Prostate gland (tissue), 2 donors: ENCODE results near the gene RNF128. TPM values are rescaled to one million over a fixed set of nuclear protein-coding genes. Genes with fewer than 3 reads are reported as not detected.

Source experiments
- DNase-seq: peaks from one replicate; pipeline ENCODE4 v3.0.0-alpha.2; 2019; ENCODE audit warnings: low spot score
- H3K27ac ChIP-seq, 2 donors: fragments of 200-600 bp; sonication (generic); 2 replicates each; pipeline ENCODE4 v1.5.1; 2017 to 2019
- H3K27me3 ChIP-seq: fragments of 200-600 bp; sonication (generic); replicated peaks from 2 replicates; pipeline ENCODE4 v1.5.1; 2019; ENCODE audit not compliant: insufficient read depth
- H3K36me3 ChIP-seq, 2 donors: fragments of 200-600 bp; sonication (generic); 1 replicate in 1 of 2; 2 replicates in 1 of 2; pipeline versions ENCODE4 v1.5.1 to v1.8.1; 2017 to 2019
- H3K4me1 ChIP-seq: fragments of 200-600 bp; sonication (generic); replicated peaks from 2 replicates; pipeline ENCODE4 v1.5.1; 2019
- H3K4me3 ChIP-seq, 2 donors: fragments of 200-600 bp; sonication (generic); 2 replicates each; pipeline ENCODE4 v1.5.1; 2017 to 2019
- H3K9me3 ChIP-seq: fragments of 200-600 bp; sonication (generic); 2 replicates; pipeline ENCODE4 v1.5.1; 2017
- CTCF ChIP-seq, 4 experiments: fragments of 200-600 bp in 2 of 4; fragments of 450-650 bp in 2 of 4; sonication (generic) in 2 of 4; IDR thresholded peaks; 1 replicate in 3 of 4; 2 replicates in 1 of 4; pipeline ENCODE4 v1.5.1; 2016 to 2019; ENCODE audit warnings: antibody characterized with exemption in 4 of 4, mild to moderate bottlenecking in 2 of 4, moderate library complexity in 2 of 4
- POLR2A ChIP-seq: fragments of 450-650 bp; IDR thresholded peaks from one replicate; pipeline ENCODE4 v1.6.1; 2016; ENCODE audit warnings: antibody characterized with exemption, mild to moderate bottlenecking
- POLR2AphosphoS5 ChIP-seq: sonication (generic); formaldehyde crosslinking; IDR thresholded peaks from one replicate; pipeline ENCODE4 v1.6.1; 2017; ENCODE audit warnings: antibody characterized with exemption
- WGBS: methylation state at CpG from one replicate; pipeline ENCODE4 v1.1.5; 2018; 5-methylcytosine and 5-hydroxymethylcytosine counted together
- intact Hi-C: fragments of 100-400 bp; cut with DNase I; formaldehyde crosslinking; loops from one replicate; pipeline ENCODE4 v1.14.2; 2022
- total RNA-seq, 2 donors: library from RNA; depleted of rRNA; stranded (reverse); fragments of >200 nt; gene quantifications; one replicate each; pipeline ENCODE4 v1.1.0, GENCODE V29; 2016

Gene RNF128
- total RNA-seq, 2 donors from 2014 or later, result 1.9 to 10.5 TPM

- intact Hi-C loops, result no loop called here
- TF ChIP-seq POLR2AphosphoS5 (no peak), POLR2A (no peak), CTCF (IDR thresholded peaks at IDR 0.05) (no peak)
- no peak overlapping the region for H3K27ac ChIP-seq
- no peaks in the 10 kb centered on the region for H3K9me3 ChIP-seq
- no peak for DNase-seq
- no peak overlapping the region for H3K4me3 ChIP-seq
- WGBS, result 56% methylated on average over 3 of the region's 3 CpGs
- no peaks in the 10 kb centered on the region for H3K36me3 ChIP-seq
- no peaks in the 10 kb centered on the region for H3K4me1 ChIP-seq
- H3K27me3 ChIP-seq, result no peaks in the 10 kb centered on the region
These were observed 30.0 kb upstream of the RNF128 start for GRCh38 chrX:106696502-106696901.

GRCh38 chrX:106698693-106699092 lies 27.8 kb upstream of the RNF128 start:
- H3K27me3 ChIP-seq, result no peaks in the 10 kb centered on the region
- intact Hi-C loops, result no loop called here

GRCh38 chrX:106702636-106703035 lies 23.9 kb upstream of the RNF128 start:
- no peaks in the 10 kb centered on the region for H3K4me1 ChIP-seq
- H3K36me3 ChIP-seq, result no peaks in the 10 kb centered on the region
- DNase-seq, result no peak
- no peak overlapping the region for H3K27ac ChIP-seq
- TF ChIP-seq POLR2AphosphoS5 (no peak), CTCF (IDR thresholded peaks at IDR 0.05) (no peak), POLR2A (no peak)
- WGBS, result 68% methylated on average over 1 of the region's 1 CpG
- H3K9me3 ChIP-seq, result no peaks in the 10 kb centered on the region
- intact Hi-C loops, result no loop called here
- no peak overlapping the region for H3K4me3 ChIP-seq
- H3K27me3 ChIP-seq, result no peaks in the 10 kb centered on the region

More at GRCh38 chrX:106698693-106699092, 27.8 kb upstream of the RNF128 start:
- Histone ChIP-seq H3K4me3 (no peak overlapping the region), H3K9me3 (no peaks in the 10 kb centered on the region), H3K36me3 (no peaks in the 10 kb centered on the region), H3K27ac (no peak overlapping the region), H3K4me1 (no peaks in the 10 kb centered on the region)
- TF ChIP-seq POLR2A, result no peak
- TF ChIP-seq CTCF (IDR thresholded peaks at IDR 0.05), result no peak
- no peak for TF ChIP-seq POLR2AphosphoS5
- 79% methylated on average over 3 of the region's 3 CpGs for WGBS
- no peak for DNase-seq

GRCh38 chrX:106706466-106706865 lies 20.0 kb upstream of the RNF128 start:
- Histone ChIP-seq H3K27me3 (no peaks in the 10 kb centered on the region), H3K4me3 (no peak overlapping the region), H3K36me3 (no peaks in the 10 kb centered on the region), H3K27ac (no peak overlapping the region), H3K4me1 (no peaks in the 10 kb centered on the region), H3K9me3 (no peaks in the 10 kb centered on the region)
- DNase-seq, result no peak
- WGBS, result 95% methylated on average over 3 of the region's 3 CpGs
- intact Hi-C loops, result no loop called here
- TF ChIP-seq CTCF (IDR thresholded peaks at IDR 0.05) (no peak), POLR2A (no peak), POLR2AphosphoS5 (no peak)

- Histone ChIP-seq H3K4me3 (no peak overlapping the region), H3K27ac (no peak overlapping the region), H3K36me3 (no peaks in the 10 kb centered on the region), H3K9me3 (no peaks in the 10 kb centered on the region), H3K27me3 (no peaks in the 10 kb centered on the region), H3K4me1 (no peaks in the 10 kb centered on the region)
- intact Hi-C loops, result no loop called here
- no peak for DNase-seq
- WGBS, result 34% methylated on average over 3 of the region's 3 CpGs
- TF ChIP-seq POLR2A, result no peak
- TF ChIP-seq POLR2AphosphoS5, result no peak
- TF ChIP-seq CTCF (IDR thresholded peaks at IDR 0.05), result no peak
These were observed 18.6 kb upstream of the RNF128 start for GRCh38 chrX:106707771-106708454.
